NT2/D1 (cell line): Measurements from ENCODE around the gene CFAP119.

Experiments
- SUZ12 ChIP-seq: IDR thresholded peaks from 2 replicates; pipeline ENCODE4 v1.6.1; 2011; ENCODE audit not compliant: insufficient read length, insufficient read depth; ENCODE audit errors: extremely low read depth
- YY1 ChIP-seq: IDR thresholded peaks from 2 replicates; pipeline ENCODE4 v1.6.1; 2011; ENCODE audit not compliant: insufficient read length, insufficient read depth
- ZNF274 ChIP-seq: IDR thresholded peaks from 2 replicates; pipeline ENCODE4 v1.6.1; 2011; ENCODE audit warnings: mild to moderate bottlenecking, low read depth, low read length

GRCh38 chr16:30764816-30765465 is 3.1 kb upstream of the CFAP119 start:
- TF ChIP-seq SUZ12 (no peak), YY1 (no peak), ZNF274 (no peak)
